Fibroblast of peridontal ligament (primary cell): ENCODE results near the gene RSRC1.
A peak's percentile ranks its signal among the peaks of the same experiment; 100 is the strongest.
"Not testable (repeated sequence)": the region's sequence is repeated elsewhere in the genome, so short reads cannot be mapped to it uniquely, and the experiment has no call there.

Experiments
- DNase-seq: peaks from one replicate; pipeline ENCODE4 v3.0.0-alpha.2; 2010; ENCODE audit errors: extremely low read depth

RSRC1 gene

GRCh38 chr3:158228942-158229341, 119.1 kb downstream of the RSRC1 start:
- DNase-seq: not testable (repeated sequence)

DNA sequence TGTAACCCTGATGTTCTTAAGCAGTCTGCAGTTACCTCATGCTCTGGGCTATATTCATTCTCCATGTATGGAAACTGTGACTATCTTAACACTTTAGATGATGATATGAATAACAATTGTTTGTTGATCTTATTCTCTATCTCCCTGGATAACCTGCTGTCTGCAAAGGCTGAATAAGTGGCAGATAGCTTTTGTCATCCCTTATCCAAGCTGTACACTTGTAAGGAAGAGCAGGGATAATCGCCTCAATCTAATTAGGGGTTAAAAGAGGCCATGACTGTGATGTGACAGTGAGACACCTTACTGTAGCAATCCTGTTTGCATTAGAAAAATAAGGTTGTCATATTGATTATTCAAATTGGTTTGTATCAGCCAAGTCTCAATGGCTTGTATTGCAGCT, 123.9 kb downstream of the RSRC1 start:
- DNase-seq: no peak

DNA sequence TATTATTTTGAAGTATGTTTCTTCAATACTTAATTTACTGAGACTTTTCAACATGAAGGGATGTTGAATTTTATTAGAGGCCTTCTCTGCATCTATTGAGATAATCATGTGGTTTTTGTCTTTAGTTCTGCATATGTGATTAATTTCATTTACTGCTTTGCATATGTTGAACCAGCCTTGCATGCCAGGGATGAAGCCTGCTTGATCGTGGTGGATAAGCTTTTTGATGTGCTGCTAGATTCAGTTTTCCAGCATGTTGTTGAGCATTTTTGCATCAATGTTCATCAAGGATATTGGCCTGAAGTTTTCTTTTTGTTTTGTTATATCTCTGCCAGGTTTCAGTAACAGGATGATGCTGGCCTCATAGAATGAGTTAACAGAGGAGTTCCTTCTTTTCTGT, 134.4 kb downstream of the RSRC1 start:
- no peak for DNase-seq

DNA sequence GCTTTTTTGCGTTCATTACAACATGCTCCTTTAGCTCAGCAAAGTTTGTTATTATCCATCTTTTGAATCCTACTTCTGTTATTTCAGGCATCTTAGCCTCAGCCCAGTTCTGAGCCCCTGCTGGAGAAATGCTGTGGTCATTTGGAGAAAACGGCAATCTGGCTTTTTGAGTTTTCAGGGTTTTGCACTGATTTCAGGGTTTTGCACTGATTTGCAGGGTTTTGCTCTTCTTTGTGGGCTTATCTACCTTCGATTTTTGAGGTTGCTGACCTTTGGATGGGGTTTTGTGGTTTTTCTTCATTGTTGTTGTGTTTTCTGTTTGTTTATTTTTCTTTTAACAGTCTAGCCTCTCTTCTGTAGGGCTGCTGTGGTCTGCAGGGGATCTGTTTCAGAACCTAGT, 137.4 kb downstream of the RSRC1 start:
- no peak for DNase-seq

GRCh38 chr3:158248261-158248660, 138.4 kb downstream of the RSRC1 start:
- no peak for DNase-seq

- DNase-seq: no peak
Observed at GRCh38 chr3:158249183-158249582, 139.3 kb downstream of the RSRC1 start.

DNA sequence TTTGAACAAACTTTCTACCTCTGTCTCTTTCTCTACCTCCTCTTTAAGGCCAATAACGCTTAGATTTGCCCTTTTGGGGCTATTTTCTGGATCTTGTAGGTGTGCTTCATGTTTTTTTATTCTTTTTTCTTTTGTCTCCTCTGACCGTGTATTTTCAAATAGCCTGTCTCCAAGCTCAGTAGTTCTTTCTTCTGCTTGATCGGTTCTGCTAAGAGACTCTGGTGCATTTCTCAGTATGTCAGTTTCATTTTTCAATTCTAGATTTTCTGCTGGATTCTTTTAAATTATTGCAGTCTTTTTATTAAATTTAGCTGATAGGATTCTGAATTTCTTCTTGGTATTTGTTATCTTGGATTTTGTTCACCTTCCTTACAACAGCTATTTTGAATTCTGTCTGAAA, 148.7 kb downstream of the RSRC1 start:
- DNase-seq: no peak

- DNase-seq: no peak
Observed at GRCh38 chr3:158260392-158260791, 150.5 kb downstream of the RSRC1 start.

DNA sequence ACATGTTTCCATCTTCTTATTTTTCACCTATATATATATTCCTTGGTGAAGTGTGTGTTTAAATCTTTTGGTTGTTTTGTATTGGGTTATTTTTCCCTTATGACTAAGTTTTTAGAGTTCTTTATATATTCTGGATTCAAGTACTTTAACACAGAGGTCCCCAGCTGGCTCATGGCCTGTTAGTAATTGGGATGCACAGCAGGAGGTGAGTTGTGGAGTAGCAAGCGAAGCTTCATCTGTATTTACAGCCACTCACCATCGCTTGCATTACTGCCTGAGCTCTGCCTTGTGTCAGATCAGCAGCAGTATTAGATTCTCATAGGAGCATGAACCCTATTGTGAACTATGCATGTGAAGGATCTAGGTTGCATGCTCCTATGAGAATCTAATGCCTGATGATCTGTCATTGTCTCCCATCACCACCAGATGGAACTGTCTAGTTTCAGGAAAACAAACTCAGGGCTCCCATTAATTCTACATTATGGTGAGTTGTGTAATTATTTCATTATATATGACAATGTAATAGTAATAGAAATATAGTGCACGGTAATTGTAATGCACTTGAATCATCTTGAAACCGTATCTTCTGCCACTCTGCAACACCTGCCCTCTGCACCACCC, 151.6 kb downstream of the RSRC1 start:
- DNase-seq: no peak

GRCh38 chr3:158264894-158265293, 155.0 kb downstream of the RSRC1 start:
- peak; percentile 64 for DNase-seq

DNA sequence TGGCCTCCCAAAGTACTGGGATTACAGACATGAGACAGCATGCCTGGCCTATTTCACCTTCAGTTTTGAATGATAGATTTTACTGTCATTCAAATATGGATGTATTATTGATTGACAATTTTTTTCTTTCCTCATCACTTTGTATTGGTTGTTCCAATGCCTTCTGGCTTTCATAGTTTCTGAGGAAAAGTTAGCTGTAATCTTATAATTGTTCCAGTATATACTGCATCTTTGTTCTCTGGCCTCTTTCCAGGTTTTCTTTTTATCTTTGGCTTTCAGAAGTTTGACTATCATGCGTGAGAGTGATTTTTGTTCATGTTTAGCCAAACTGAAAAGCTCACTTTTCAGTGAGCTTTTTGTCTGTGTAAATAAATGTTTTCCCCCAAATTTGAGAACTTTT, 157.1 kb downstream of the RSRC1 start:
- DNase-seq: peak; percentile 7

- no peak for DNase-seq
Observed at GRCh38 chr3:158269942-158270341, 160.1 kb downstream of the RSRC1 start.

- DNase-seq: no peak
Observed at GRCh38 chr3:158272081-158272480, 162.2 kb downstream of the RSRC1 start.

DNA sequence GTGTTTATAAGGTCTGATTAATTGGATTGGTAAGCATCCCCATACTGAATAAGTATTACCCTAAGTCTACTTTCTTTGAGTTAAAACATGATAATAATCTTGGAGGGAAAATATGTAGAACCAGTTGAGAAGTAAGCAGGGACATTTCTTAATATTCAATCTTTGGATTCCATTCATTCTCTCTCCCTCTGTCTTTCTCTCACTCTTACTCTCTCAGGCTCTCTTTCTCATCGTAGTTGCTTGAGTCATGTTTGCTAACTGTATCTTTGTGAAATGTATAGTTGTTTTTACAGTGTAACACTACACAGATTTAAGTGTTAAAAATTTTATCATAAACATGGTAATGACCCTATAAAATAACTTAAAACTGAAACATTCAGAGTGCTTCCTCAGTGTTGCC, 163.8 kb downstream of the RSRC1 start:
- no peak for DNase-seq

DNA sequence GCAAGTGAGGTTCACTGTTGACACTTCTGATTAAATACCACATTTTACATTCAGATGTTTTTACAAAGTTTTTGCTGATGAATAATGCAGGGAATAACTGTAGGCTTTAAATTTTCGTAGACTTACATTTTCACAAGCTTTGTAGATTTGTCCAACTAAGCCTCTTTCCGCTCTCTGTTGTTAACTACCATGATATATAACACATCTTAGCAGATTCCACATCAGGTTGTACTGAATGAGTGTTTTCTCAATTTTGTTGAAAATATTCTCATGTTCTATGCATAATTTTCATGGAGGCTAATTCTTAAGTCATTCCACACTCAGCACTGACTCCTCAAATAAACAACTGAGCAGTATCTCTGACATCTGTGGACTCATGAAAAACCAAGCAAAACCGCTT, 168.3 kb downstream of the RSRC1 start:
- no peak for DNase-seq

- DNase-seq: no peak
Observed at GRCh38 chr3:158279609-158280008, 169.7 kb downstream of the RSRC1 start.

- no peak for DNase-seq
Observed at GRCh38 chr3:158295771-158296170, 185.9 kb downstream of the RSRC1 start.

- DNase-seq: no peak
Observed at GRCh38 chr3:158297940-158298339, 188.1 kb downstream of the RSRC1 start.

GRCh38 chr3:158308236-158308928, 198.5 kb downstream of the RSRC1 start:
- no peak for DNase-seq

GRCh38 chr3:158312560-158313141, 202.8 kb downstream of the RSRC1 start:
- no peak for DNase-seq

GRCh38 chr3:158313338-158313927, 203.5 kb downstream of the RSRC1 start:
- peak; percentile 35 for DNase-seq

DNA sequence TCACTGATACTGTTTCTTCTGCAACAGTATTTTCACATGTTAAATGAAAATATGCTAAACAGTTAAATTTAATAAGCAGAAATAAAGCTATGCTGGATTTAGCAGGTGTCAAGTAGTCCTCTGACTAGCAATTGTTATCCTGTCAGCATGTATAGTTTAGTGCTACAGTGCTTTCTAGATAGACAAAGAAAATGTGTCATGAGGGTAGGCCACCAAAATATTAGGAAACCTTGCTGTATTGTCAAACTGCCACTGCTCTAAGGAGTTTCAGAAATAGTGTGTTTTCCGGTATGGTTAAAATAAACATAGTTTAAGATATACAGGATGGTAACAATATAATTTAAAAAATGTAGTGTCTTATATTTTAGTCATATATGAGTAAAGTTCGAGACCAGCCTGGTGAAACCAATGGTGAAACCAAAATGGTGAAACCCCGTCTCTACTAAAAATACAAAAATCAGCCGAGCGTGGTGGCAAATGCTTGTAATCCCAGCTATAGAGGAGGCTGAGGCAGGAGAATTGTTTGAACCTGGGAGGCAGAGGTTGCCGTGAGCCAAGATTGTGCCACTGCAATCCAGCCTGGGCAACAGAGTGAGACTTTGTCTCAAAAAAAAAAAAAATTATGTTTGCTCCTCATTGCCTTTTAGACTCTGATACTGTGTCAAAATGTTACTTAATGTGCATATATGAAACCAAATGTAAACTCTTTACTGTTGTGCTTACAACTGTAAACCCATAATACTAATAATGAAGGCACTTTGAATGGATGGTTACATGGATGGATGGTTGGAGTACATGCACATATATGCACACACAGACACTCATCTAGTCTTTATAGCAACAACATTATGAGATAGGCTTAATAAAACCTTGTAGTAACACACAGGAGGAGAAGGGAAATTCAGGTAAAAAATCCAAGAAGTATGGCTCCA, 204.8 kb downstream of the RSRC1 start:
- no peak for DNase-seq
